Uterus (tissue), 4 donors: Measurements from ENCODE around the gene MYO15A. TPM values are rescaled to one million over a fixed set of nuclear protein-coding genes. Genes with fewer than 3 reads are reported as not detected.

ENCODE experiments used
- DNase-seq, 2 donors: peaks; one replicate each; pipeline ENCODE4 v3.0.0-alpha.2; 2019 to 2020
- H3K27ac ChIP-seq, 2 donors: fragments of 200-600 bp; sonication (generic); 1 replicate in 1 of 2; 2 replicates in 1 of 2; pipeline ENCODE4 v1.5.1; 2016 to 2018
- H3K27me3 ChIP-seq, 2 donors: fragments of 200-600 bp; sonication (generic); one replicate each; pipeline ENCODE4 v1.5.1; 2018 to 2019; ENCODE audit warnings: control low read depth in 1 of 2
- H3K36me3 ChIP-seq, 2 donors: fragments of 200-600 bp; sonication (generic); one replicate each; pipeline ENCODE4 v1.5.1; 2019; ENCODE audit warnings: control low read depth in 1 of 2
- H3K4me1 ChIP-seq, 2 donors: fragments of 200-600 bp; sonication (generic); one replicate each; pipeline ENCODE4 v1.5.1; 2018 to 2019; ENCODE audit warnings: control low read depth in 1 of 2
- H3K4me3 ChIP-seq, 2 donors: fragments of 200-600 bp; sonication (generic); 1 replicate in 1 of 2; 2 replicates in 1 of 2; pipeline ENCODE4 v1.5.1; 2018 to 2019; ENCODE audit warnings: mild to moderate bottlenecking in 1 of 2
- H3K9me3 ChIP-seq, 2 donors: fragments of 200-600 bp; sonication (generic); one replicate each; pipeline ENCODE4 v1.5.1; 2019; ENCODE audit warnings: control low read depth in 1 of 2
- POLR2A ChIP-seq, 2 donors: fragments of 450-650 bp; IDR thresholded peaks; one replicate each; pipeline ENCODE4 v1.6.1; 2016; ENCODE audit warnings: antibody characterized with exemption in 2 of 2, mild to moderate bottlenecking in 1 of 2, moderate library complexity in 1 of 2
- intact Hi-C: fragments of 100-400 bp; cut with DNase I; formaldehyde crosslinking; loops from one replicate; pipeline ENCODE4 v1.15.1; 2023; ENCODE audit warnings: low total_unique reads
- total RNA-seq, 4 donors: library from RNA; depleted of rRNA in 3 of 4; stranded (reverse); fragments of >200 nt in 3 of 4; gene quantifications; one replicate each; pipeline versions ENCODE4 v1.1.0 to v1.2.4, GENCODE V29; 2014 to 2023
- TF ChIP-seq, protein P1 (sequence below), 4 experiments: fragments of 200-600 bp in 2 of 4; fragments of 450-650 bp in 2 of 4; sonication (generic) in 2 of 4; IDR thresholded peaks; one replicate each; pipeline ENCODE4 v1.5.1; 2016 to 2019; ENCODE audit warnings: antibody characterized with exemption in 4 of 4, mild to moderate bottlenecking in 2 of 4, moderate library complexity in 1 of 4
- donor health status: DM: yes; HTN: yes; CAD: no.

The MYO15A gene
- total RNA-seq, 4 donors from 2014 or later: 1.5 to 8.1 (median 2.9) TPM; not detected in 1

DNA sequence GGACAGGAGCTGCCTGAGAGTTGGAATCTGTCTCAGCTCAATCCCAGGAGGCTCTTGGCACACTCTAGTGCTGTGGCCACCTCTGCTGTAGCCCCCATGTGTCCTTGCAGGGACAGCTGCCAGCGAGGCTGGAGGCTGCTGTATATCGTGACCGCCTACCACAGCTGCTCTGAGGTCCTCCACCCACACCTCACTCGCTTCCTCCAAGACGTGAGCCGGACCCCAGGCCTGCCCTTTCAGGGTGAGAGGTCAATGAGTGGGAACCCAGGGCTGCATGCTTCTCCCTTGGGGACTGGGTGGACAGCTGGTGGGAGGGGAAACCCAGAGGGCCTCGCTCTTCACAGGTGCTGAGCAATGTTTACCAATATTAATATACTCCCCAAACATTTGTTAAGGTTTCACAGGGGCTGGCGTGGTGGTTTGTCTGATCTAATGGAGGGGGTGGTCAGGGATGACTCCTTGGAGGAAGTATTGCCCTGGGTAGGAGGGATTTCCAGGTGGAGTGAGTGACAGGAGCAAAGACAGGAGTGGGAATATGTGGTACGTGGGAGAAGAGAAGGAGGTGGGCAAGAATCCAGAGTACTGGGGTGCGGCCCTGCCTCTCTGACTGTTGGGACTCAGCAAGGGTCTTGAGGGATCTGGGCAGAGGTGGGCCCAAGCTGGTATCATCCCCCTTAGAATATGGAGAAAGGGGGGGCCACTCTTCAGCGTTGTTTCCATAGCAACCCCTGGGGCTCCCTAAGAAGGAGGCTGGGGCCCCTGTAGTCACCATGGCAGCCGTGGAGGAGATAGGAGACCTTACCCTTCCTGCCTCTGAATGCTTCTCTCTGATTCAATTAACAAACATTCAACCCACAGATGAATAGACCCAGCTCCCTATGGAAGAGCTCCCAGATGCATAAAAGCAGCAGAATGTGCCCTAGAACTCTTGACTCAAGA is 52.9 kb downstream of the MYO15A start:
- no peak for TF ChIP-seq POLR2A (IDR thresholded peaks at IDR 0.05)
- TF ChIP-seq, protein P1, sequence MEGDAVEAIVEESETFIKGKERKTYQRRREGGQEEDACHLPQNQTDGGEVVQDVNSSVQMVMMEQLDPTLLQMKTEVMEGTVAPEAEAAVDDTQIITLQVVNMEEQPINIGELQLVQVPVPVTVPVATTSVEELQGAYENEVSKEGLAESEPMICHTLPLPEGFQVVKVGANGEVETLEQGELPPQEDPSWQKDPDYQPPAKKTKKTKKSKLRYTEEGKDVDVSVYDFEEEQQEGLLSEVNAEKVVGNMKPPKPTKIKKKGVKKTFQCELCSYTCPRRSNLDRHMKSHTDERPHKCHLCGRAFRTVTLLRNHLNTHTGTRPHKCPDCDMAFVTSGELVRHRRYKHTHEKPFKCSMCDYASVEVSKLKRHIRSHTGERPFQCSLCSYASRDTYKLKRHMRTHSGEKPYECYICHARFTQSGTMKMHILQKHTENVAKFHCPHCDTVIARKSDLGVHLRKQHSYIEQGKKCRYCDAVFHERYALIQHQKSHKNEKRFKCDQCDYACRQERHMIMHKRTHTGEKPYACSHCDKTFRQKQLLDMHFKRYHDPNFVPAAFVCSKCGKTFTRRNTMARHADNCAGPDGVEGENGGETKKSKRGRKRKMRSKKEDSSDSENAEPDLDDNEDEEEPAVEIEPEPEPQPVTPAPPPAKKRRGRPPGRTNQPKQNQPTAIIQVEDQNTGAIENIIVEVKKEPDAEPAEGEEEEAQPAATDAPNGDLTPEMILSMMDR (IDR thresholded peaks at IDR 0.05): no peak
- DNase-seq: no peak
- Histone ChIP-seq H3K9me3 (no peaks in the 10 kb centered on the region), H3K4me1 (peaks cover 0 to 5% of the 10 kb centered on the region in 2 donors), H3K36me3 (no peaks in the 10 kb centered on the region), H3K4me3 (no peak overlapping the region), H3K27me3 (no peaks in the 10 kb centered on the region), H3K27ac (no peak overlapping the region)
- intact Hi-C loops: no loop called here

DNA sequence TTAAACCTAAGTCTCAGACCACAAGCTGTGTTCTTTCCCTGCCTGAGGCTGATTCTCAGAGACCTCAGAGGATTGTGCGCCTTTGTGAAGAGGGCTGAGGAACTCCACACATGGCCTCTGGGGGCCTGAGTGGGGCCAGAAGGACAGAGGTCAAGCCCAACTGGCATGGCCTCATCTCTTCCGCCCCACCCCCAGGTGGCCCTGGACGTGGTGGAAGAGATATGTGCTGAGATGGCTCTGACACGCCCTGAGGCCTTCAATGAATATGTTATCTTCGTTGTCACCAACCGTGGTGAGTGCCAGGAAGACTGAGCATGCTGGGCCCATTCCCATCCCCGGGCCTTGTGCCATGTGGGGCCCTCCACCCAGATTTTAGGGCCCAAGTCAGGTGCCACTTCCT is 55.0 kb downstream of the MYO15A start:
- Histone ChIP-seq H3K4me1 (peaks cover 0 to 3% of the 10 kb centered on the region in 2 donors), H3K27me3 (no peaks in the 10 kb centered on the region), H3K27ac (no peak overlapping the region), H3K36me3 (no peaks in the 10 kb centered on the region), H3K9me3 (no peaks in the 10 kb centered on the region), H3K4me3 (no peak overlapping the region)
- DNase-seq: no peak
- TF ChIP-seq, protein P1 (IDR thresholded peaks at IDR 0.05): no peak
- no peak for TF ChIP-seq POLR2A (IDR thresholded peaks at IDR 0.05)
- intact Hi-C loops: no loop called here

DNA sequence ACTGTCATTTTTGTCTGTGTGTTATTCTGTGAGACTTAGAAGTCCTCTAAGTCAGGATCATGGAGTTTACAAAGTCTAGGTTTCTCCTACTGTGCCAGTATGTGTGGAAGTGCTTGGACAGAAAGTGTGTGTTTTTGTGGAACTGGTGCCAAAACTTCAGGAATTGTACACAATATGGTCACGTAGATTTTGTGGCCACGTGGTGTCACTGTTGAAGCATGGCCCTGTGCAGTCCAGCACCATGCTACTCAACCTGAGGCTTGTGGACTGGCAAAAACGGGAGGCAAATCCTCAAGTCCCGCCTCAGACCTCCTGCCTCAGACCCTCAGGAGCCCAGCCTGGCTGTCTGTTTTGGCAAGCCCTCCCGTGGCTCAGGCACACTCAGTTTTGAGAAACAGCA is 58.3 kb downstream of the MYO15A start:
- TF ChIP-seq, protein P1 (IDR thresholded peaks at IDR 0.05): no peak
- TF ChIP-seq POLR2A (IDR thresholded peaks at IDR 0.05): no peak
- no peak overlapping the region for H3K4me3 ChIP-seq
- H3K27ac ChIP-seq: no peak overlapping the region
- H3K27me3 ChIP-seq: no peaks in the 10 kb centered on the region
- no peaks in the 10 kb centered on the region for H3K9me3 ChIP-seq
- H3K4me1 ChIP-seq: no peaks in the 10 kb centered on the region
- DNase-seq: no peak
- no peaks in the 10 kb centered on the region for H3K36me3 ChIP-seq
- intact Hi-C loops: no loop called here

DNA sequence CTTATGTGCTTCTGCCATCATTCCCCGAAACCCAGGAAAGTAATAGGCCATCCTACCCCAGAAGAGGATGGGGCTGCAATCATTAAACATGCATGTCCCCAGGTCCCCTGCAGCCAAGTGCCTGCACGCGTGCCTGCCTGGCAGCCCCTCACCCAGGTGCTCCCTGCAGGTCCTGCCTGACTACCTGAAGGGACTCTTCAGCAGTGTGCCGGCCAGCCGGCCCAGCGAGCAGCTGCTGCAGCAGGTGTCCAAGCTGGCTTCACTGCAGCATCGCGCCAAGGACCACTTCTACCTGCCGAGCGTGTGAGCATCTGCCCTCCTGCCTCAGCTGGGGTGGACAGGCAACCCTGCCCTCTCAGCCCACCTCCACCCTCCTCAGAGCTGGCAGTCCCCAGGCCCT is 58.9 kb downstream of the MYO15A start:
- intact Hi-C loops: no loop called here
- no peak overlapping the region for H3K4me3 ChIP-seq
- H3K36me3 ChIP-seq: no peaks in the 10 kb centered on the region
- DNase-seq: no peak
- H3K9me3 ChIP-seq: no peaks in the 10 kb centered on the region
- H3K27ac ChIP-seq: no peak overlapping the region
- no peaks in the 10 kb centered on the region for H3K27me3 ChIP-seq
- TF ChIP-seq, protein P1 (IDR thresholded peaks at IDR 0.05): no peak
- TF ChIP-seq POLR2A (IDR thresholded peaks at IDR 0.05): no peak
- H3K4me1 ChIP-seq: no peaks in the 10 kb centered on the region

DNA sequence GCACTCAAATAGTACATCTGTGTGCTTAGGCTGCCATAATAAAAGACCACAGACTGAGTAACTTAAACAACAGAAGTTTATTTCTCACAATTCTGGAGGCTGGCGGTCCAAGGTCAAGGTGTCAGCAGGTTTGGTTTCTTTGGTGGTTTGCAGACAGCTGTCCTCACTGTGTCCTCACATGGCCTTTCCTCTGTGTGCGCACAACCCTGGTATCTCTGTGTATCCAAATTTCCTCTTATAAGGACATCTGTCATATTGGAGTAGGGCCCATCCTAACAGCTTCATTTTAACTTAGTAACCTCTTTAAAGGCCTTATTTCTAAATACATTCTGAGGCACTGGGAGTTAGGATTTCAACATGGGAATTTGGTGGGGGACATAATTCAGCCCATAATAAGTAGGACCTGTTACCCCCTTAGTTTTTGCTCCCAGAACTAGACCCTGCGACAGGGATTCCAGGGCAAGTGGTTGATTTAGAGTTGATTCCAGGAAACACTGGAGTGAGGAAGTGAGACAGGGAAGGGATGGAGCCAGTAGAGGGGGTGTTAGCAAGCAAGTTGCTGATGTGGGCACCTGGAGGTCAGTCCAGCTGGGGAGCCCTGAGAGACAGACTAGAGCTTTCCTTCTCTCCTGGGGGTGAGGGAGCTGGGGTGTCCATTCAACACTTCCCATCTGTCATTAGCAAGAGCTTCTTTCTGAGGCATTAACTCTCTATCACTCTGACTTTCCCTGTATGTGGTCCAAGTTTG is 64.1 kb downstream of the MYO15A start:
- DNase-seq: no peak
- Histone ChIP-seq H3K4me1 (no peaks in the 10 kb centered on the region), H3K36me3 (no peaks in the 10 kb centered on the region), H3K27ac (no peak overlapping the region), H3K9me3 (no peaks in the 10 kb centered on the region), H3K4me3 (no peak overlapping the region), H3K27me3 (no peaks in the 10 kb centered on the region)
- intact Hi-C loops: no loop called here
- TF ChIP-seq POLR2A (IDR thresholded peaks at IDR 0.05): no peak
- TF ChIP-seq, protein P1 (IDR thresholded peaks at IDR 0.05): no peak
